ENCODE data around the gene MYCL.

Gene MYCL

DNA sequence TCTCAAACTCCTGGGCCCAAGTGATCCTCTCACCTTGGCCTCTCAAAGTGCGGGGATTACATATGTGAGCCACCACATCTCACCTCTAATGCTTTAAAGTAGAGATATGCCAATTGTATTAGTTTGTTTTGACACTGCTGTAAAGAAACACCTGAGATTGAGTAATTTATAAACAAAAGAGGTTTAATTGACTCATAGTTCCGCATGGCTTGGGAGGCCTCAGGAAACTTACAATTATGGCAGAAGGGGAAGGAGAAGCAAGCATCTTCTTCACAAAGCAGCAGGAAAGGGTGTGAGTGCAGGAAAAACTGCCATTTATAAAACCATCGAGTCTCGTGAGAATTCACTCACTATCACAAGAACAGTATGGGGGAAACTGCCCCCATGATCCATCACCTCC is 3.5 kb upstream of the MYCL start:
- H3K27ac Mint-ChIP-seq, result peak overlapping the region; percentile 58
- H3K36me3 Mint-ChIP-seq (ENCODE audit: low read depth), result peaks cover 13% of the 10 kb centered on the region
- intact Hi-C loops (cut with micrococcal nuclease), result no loop called here
- no peaks in the 10 kb centered on the region for H3K9me3 Mint-ChIP-seq
- H3K4me3 Mint-ChIP-seq, result no peak overlapping the region
- peaks cover 7% of the 10 kb centered on the region for H3K27me3 Mint-ChIP-seq
- H3K4me1 Mint-ChIP-seq (ENCODE audit: low read depth), result peaks cover 58% of the 10 kb centered on the region

DNA sequence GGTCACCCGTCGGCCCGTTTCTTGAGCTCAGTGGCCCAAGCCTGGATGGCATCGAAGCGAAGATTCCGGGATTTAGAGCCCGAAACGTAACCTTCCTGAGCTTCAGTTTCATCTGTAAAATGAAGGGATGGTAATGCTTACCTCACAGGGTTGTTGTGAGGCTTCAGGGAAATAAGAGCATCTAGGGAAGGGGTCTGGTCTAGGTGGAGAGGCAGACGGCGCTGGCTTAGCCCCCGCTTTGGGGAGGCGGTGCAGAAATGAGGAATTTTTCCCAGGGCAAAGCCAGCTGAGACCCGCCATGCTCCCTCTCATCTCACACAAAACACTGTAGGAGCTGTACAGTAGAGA is 717 bp upstream of the MYCL start:
- Mint-ChIP-seq H3K4me3 (peak overlapping the region; percentile 87), H3K36me3 (ENCODE audit: low read depth) (peaks cover 19% of the 10 kb centered on the region), H3K9me3 (no peaks in the 10 kb centered on the region), H3K27me3 (peaks cover 7% of the 10 kb centered on the region), H3K4me1 (ENCODE audit: low read depth) (peaks cover 68% of the 10 kb centered on the region), H3K27ac (peak overlapping the region; percentile 78)
- intact Hi-C loops (cut with micrococcal nuclease), result loop anchor here (2.0 to 5.0 kb wide), 2 partner anchors 70 to 86 kb away; no protein-coding TSS in a partner anchor

DNA sequence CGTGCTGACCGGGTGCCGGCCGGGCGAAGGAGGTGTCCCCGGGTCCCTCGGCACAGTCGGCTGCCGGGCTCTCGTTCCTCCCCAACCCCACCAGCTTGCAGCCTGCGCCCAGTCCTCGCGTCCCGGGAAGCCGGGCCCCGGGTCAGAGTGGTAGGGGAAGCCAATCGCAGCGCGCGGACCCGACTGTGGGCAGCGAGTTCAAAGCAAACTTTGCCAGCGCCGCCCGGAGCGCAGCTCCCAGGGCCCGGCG is 328 bp downstream of the MYCL start:
- H3K4me3 Mint-ChIP-seq, result peak overlapping the region; percentile 87
- intact Hi-C loops (cut with micrococcal nuclease), result loop anchor here (5.0 kb wide), 1 partner anchor 71 kb away; no protein-coding TSS in a partner anchor
- peaks cover 29% of the 10 kb centered on the region for H3K36me3 Mint-ChIP-seq (ENCODE audit: low read depth)
- no peaks in the 10 kb centered on the region for H3K9me3 Mint-ChIP-seq
- peak overlapping the region; percentile 78 for H3K27ac Mint-ChIP-seq
- peaks cover 7% of the 10 kb centered on the region for H3K27me3 Mint-ChIP-seq
- H3K4me1 Mint-ChIP-seq (ENCODE audit: low read depth), result peaks cover 68% of the 10 kb centered on the region

DNA sequence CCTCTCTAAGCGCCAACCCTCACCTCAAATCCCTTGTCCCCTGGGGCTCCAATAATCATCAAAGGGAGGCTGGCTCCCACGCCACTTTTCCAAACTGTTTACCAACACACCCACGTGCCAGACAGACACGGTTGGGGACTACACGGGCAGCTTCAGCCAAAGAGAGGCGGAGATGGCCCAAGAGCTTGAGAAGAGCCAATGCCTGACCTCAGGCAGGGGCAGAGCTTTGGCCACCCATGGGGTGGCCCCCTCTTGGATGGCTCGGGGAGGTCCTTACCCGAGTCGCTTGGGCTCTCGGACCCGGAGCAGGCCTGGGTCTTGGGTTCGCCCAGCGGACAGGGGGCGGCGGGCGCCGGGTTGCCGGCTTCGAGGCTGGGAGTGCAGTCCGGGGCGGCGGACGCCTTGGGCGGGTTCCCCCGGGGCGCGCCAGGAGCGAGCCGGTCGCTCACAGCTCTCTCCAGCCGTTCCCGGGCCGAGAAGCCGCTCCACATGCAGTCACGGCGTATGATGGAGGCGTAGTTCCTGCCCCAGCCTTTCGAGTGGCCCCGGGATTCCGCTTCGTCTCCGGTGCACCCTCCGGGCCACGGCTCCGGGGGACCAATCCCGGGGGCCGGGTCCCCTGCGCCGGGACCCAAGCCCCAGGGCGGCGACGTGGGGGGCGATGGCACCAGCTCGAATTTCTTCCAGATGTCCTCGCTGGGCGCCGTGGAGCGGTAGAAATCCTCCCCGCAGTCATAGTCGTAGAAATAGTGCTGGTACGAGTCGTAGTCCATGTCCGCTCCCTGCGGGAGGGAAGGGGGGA is 854 bp downstream of the MYCL start:
- Mint-ChIP-seq H3K4me3 (peak overlapping the region; percentile 87), H3K27ac (peak overlapping the region; percentile 78), H3K36me3 (ENCODE audit: low read depth) (peaks cover 34% of the 10 kb centered on the region), H3K4me1 (ENCODE audit: low read depth) (peaks cover 68% of the 10 kb centered on the region), H3K27me3 (peaks cover 7% of the 10 kb centered on the region), H3K9me3 (no peaks in the 10 kb centered on the region)
- intact Hi-C loops (cut with micrococcal nuclease), result loop anchor here (5.0 kb wide), 1 partner anchor 71 kb away; no protein-coding TSS in a partner anchor

DNA sequence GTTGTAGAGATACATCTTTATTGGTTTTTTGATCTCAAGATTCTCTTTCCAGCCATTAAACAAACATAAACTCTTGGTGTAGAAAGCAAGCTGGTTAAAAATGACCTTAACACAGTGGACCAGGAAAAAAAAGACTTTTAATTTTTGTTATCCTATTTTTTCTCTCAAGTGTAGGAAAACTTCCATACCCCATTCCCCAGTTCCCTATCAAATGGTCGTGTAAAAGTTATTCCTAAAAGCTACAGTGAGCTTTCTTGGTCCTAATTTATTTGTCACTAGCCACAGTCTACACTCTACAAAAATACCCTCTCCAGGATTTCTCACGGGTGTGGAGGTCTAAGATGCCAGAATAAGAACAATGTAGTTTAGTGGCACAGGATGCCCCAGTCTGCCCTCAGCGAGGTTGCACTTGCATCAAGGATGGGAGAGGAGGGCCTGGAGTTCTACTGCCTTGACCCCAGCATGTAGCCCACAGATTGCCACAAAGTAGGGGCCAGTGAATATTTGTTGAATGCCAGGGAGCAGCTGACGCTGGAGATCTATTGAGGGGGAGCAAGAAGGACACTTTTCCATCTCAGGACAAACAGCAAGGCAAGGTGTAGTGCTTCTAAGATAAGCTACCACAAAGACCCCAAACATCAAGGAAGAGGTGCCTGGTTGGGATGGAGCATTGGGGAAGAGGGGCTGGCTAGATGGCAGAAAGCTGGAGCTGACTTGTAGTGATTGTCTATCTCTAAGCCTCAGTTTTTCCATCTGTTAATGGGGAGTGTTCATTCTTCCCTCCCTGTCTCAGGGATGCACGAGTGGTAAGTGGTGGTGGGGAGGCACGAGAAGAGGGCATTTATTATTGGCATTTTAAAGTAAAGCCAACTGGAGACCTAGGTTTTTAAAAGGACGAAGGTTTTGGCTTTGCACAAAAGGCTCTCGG is 1.8 kb downstream of the MYCL start:
- H3K4me3 Mint-ChIP-seq, result peak overlapping the region; percentile 87
- peaks cover 7% of the 10 kb centered on the region for H3K27me3 Mint-ChIP-seq
- H3K27ac Mint-ChIP-seq, result peak overlapping the region; percentile 78
- peaks cover 68% of the 10 kb centered on the region for H3K4me1 Mint-ChIP-seq (ENCODE audit: low read depth)
- H3K9me3 Mint-ChIP-seq, result no peaks in the 10 kb centered on the region
- peaks cover 39% of the 10 kb centered on the region for H3K36me3 Mint-ChIP-seq (ENCODE audit: low read depth)
- intact Hi-C loops (cut with micrococcal nuclease), result loop anchor here (5.0 kb wide), 1 partner anchor 72 kb away; no protein-coding TSS in a partner anchor

DNA sequence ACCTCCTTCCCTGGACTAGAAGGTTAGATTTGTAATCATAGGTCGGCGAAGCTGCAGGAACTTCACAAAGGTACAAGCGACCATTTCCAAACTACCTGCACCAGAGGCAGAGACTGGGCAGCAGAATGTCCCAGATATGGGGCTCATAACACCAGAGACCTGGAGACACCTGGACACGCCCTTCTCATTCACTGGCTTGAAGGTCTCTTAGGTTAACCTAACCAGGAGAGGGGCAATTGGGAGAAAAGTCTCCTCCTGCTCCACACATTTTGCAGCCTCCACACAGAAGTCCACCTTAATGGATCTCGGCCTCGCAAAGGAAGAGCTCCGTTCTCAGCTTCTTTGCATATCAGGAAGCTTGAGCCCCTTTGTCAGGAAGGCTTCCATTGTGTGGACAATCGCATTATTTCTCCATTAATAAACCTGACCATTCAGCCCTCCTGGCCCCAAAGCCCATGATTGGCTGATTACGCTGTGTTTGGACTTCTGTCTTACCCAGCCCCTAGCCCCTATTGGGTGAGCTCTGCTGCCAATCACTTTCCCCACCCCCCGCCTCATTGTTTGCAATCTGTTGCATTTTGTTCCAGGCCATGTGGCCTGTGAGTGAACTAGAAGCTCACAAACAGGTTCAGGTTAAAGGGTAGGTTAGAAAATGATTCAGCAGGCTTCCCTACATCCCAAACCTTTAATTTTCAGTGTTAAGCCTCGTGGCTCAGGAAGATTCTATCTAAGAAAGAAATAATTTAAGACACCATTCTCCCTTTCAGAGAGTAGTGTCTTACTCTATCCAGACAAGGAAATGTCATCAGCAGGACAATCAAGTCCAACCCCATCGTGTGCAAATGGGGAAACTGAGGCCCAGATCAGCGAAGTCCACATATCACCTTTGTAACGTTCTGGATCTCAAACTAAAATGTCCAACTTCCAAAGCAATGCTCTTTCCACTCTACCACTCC is 2.8 kb downstream of the MYCL start:
- H3K27me3 Mint-ChIP-seq, result peaks cover 7% of the 10 kb centered on the region
- no peak overlapping the region for H3K27ac Mint-ChIP-seq
- H3K4me1 Mint-ChIP-seq (ENCODE audit: low read depth), result peaks cover 74% of the 10 kb centered on the region
- intact Hi-C loops (cut with micrococcal nuclease), result no loop called here
- peaks cover 39% of the 10 kb centered on the region for H3K36me3 Mint-ChIP-seq (ENCODE audit: low read depth)
- H3K9me3 Mint-ChIP-seq, result no peaks in the 10 kb centered on the region
- H3K4me3 Mint-ChIP-seq, result peak overlapping the region; percentile 87

DNA sequence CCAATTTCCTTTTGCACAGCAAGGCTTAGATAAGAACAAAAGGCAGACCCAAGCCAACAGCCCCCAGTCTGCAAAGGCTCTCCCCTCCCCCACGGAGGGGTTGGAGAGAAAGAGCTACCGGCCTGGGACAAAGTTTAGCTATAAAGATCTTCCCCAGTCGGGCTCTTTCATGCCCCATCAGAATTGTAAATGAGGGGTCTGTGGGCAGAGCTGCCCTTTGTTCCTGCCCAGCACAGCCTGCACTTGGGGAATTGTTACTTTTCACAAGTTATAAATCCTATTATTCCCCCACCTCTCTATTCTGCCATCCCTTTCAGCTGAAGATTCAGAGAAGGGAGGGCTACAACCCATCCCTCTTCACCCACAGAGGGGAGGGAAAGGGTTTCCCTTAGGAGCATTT is 3.5 kb downstream of the MYCL start:
- Mint-ChIP-seq H3K4me1 (ENCODE audit: low read depth) (peaks cover 77% of the 10 kb centered on the region), H3K9me3 (no peaks in the 10 kb centered on the region), H3K4me3 (no peak overlapping the region), H3K27me3 (peaks cover 7% of the 10 kb centered on the region), H3K27ac (no peak overlapping the region), H3K36me3 (ENCODE audit: low read depth) (peaks cover 39% of the 10 kb centered on the region)
- intact Hi-C loops (cut with micrococcal nuclease), result no loop called here

DNA sequence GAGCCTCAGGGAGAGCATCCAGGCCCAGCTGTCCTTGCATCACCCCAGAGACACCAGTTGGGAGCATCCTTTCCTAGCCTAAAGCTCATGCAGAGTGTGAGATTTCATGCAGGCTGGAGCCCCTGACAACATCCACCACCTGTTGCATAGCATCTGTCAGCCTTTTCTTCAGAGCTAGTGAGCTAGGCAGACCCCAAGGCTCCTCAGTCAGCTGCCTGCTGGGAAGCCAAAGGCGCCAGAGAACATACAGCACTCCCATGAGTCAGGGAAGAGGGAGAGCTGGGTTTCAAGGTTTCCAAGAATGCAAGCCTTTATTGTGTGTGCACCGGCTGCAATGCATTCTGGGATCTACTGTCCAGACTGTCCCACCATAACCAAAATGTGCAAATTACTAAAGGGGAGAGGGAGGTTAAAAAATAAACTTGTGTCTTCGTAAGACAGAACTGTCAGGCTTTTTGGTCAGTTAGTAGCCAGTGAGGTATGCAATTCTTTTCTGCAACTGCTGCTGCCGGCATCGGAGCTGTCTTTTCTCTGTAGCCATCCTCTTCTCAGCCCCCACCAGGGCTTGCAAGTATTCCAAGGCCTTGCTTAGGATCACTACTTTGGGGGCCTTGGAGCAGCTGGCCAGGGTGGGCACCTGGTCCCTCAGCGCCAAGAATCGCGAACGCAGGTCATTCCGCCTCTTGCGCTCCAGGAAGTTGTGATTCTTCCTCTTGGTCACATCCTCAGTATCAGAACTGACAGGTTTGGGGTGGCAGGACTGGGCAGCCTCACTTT is 4.6 kb downstream of the MYCL start:
- H3K4me1 Mint-ChIP-seq (ENCODE audit: low read depth), result peaks cover 82% of the 10 kb centered on the region
- H3K27me3 Mint-ChIP-seq, result no peaks in the 10 kb centered on the region
- no peaks in the 10 kb centered on the region for H3K9me3 Mint-ChIP-seq
- peaks cover 39% of the 10 kb centered on the region for H3K36me3 Mint-ChIP-seq (ENCODE audit: low read depth)
- no peak overlapping the region for H3K27ac Mint-ChIP-seq
- H3K4me3 Mint-ChIP-seq, result no peak overlapping the region
- intact Hi-C loops (cut with micrococcal nuclease), result no loop called here

DNA sequence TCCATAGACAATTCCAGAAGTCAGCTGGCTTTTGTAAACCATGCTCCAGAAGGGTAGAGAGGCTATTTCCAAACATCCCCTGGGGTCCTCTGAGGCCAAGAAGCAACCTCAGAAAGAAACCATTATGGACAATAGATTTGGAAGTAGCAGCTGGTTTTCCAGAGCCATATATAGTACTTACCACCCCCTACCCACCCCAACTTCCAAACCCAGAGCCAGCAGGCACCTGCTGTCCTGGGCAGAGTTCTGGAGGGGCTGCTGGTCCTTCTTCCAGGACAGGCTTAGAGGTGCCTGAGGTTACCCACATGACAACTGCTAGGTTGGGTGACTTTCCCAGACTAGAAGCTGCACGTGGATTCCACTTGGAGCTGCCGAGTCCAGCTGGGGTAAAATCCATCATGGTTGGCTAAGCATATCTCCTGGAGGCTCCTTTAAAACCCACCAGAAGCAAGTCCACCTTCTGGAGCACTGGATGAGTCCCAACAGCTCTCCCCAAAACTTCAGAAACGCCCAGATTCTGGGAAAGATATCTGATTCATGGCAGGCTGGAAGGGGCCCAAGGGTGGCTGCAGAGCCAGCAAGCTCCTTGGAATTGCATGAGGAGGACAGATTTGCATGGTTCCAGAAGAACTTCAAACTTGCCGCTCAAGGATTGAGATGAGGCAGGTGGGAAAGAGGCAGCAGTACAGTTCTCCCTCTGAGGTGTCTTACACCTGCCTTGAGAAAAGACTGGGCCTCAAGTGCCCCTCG is 5.8 kb downstream of the MYCL start:
- no peaks in the 10 kb centered on the region for H3K27me3 Mint-ChIP-seq

DNA sequence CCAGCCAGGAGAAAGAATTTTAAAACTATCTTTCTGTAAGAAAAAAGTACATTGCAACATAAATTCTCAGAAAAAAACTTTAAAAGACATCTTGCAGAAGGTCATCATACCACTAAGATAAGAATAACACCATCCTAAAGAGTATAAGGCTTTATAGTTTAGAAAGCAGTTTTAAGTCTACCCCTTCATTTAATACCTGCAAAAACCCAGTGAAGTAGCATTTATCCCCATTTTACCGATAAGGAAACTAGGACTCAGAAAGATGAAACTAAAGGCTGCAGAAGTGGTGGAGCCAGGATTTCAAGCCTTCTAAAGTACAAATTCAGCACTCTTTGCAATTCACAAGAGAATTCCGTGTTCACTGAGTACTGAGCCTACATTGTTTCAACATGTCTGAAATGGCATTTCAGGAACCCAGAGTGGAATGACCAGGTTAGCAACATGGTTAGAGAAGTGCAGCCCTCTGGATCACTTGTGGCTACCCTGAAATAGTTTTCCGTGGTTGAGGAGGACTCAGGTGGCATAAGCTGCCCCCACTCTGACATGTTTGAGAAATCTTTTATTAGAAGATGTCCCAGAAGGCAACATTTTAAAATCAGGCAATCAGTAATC is 6.7 kb downstream of the MYCL start:
- peak overlapping the region; percentile 84 for H3K27ac Mint-ChIP-seq
- H3K36me3 Mint-ChIP-seq (ENCODE audit: low read depth), result peaks cover 30% of the 10 kb centered on the region
- intact Hi-C loops (cut with micrococcal nuclease), result loop anchor here (5.0 kb wide), 1 partner anchor 48 kb away; no protein-coding TSS in a partner anchor
- H3K9me3 Mint-ChIP-seq, result no peaks in the 10 kb centered on the region
- H3K4me3 Mint-ChIP-seq, result no peak overlapping the region
- H3K4me1 Mint-ChIP-seq (ENCODE audit: low read depth), result peaks cover 95% of the 10 kb centered on the region
- no peaks in the 10 kb centered on the region for H3K27me3 Mint-ChIP-seq

More for the DNA sequence above, 5.8 kb downstream of the MYCL start:
- Mint-ChIP-seq H3K36me3 (ENCODE audit: low read depth) (peaks cover 39% of the 10 kb centered on the region), H3K4me3 (no peak overlapping the region), H3K9me3 (no peaks in the 10 kb centered on the region), H3K27ac (no peak overlapping the region), H3K4me1 (ENCODE audit: low read depth) (peaks cover 93% of the 10 kb centered on the region)
- intact Hi-C loops (cut with micrococcal nuclease), result no loop called here

DNA sequence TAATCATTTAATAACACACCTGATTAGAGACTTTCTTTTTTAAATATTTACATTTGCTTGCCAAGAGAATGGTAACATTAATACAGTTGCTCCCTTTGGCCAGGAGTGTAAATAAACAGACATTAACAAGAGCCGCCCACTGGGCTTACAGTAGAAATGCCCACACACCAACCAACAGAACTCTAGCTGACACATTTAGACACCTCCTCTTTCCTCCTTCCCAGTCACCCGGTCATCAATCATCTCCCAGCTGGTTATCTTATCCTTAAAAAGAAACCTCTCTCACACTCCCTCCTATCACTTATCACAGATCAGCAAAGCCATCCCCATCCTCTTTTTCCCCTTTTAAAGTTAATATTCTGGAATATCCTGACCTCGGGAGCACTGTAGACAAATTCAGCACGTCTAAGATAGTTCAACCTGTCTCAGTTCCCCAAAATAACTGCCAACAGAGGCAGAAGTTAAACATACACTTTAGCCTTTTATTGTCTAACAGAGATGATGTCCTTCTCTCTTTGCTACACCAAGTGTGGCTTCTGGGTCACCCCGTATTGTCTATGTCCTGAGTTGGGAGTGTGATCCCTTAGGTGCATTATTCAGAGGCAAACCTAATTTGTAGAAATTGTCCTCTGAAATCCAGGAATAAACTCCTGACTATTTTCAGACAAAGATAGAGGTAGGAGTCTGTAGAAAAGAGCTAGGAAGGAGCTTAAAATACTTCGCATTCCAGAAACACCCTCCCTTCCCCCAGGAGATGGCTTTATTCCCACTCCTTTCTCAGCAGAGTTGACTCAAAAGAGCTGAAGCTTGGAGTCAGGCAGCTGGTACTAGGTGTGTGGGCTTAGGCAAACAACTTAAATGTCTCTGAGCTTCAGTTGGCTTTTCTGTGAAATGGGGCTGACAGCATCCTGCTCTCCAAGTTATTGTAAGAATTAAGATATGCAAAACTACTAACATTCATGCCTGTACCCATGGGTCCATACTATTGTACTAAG is 8.8 kb downstream of the MYCL start:
- intact Hi-C loops (cut with micrococcal nuclease), result loop anchor here (5.0 kb wide), 1 partner anchor 46 kb away; no protein-coding TSS in a partner anchor
- Mint-ChIP-seq H3K4me1 (ENCODE audit: low read depth) (peaks cover 81% of the 10 kb centered on the region), H3K36me3 (ENCODE audit: low read depth) (peaks cover 25% of the 10 kb centered on the region), H3K4me3 (peak overlapping the region; percentile 61), H3K27ac (peak overlapping the region; percentile 84), H3K9me3 (no peaks in the 10 kb centered on the region), H3K27me3 (no peaks in the 10 kb centered on the region)

Data from dendritic cell treated with granulocyte-macrophage colony-stimulating factor and Interleukin-4, amounts not matched to agents 40 ng/mL and 50 ng/mL, for 4 days (primary cell).